ENCODE measurements around the gene UNKL. TPM values are rescaled to one million over a fixed set of nuclear protein-coding genes. Genes with fewer than 3 reads are reported as not detected.

UNKL gene
- total RNA-seq, 1 donor from 2014 or later = 30.7 TPM

DNA sequence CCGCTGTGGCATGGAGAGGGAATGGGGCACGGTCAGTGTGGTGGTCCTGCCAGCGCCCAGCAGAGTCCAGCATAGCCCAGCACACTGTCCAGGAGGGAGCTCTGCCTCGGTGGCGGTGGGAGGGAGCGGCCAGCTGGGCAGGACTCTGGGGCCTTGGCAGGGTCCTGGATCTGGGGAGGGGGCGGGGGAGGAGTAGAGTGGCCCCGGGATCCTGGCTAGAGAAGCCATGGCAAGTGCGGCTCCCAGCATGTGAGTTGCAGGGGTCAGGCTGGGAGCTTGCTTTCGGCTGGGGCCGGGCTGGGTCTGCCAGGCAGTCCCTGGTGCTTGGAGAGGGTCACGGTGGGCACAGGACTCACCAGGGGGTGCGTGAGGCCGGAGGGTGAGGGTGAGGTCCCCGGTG is 58.9 kb downstream of the UNKL start:
- peaks cover 26% of the 10 kb centered on the region for H3K9me3 Mint-ChIP-seq (ENCODE audit: unreplicated experiment)
- H3K27ac Mint-ChIP-seq (ENCODE audit: unreplicated experiment) = no peak overlapping the region
- no peak for DNase-seq
- peaks cover 16% of the 10 kb centered on the region for H3K27me3 Mint-ChIP-seq (ENCODE audit: unreplicated experiment)
- no peak overlapping the region for H3K4me3 Mint-ChIP-seq (ENCODE audit: unreplicated experiment)
- no peak for TF ChIP-seq CTCF (IDR thresholded peaks at IDR 0.05; ENCODE audit: partially characterized antibody, unreplicated experiment)
- peaks cover 14% of the 10 kb centered on the region for H3K4me1 Mint-ChIP-seq (ENCODE audit: low read depth, unreplicated experiment)
- H3K36me3 Mint-ChIP-seq (ENCODE audit: unreplicated experiment) = no peaks in the 10 kb centered on the region

DNA sequence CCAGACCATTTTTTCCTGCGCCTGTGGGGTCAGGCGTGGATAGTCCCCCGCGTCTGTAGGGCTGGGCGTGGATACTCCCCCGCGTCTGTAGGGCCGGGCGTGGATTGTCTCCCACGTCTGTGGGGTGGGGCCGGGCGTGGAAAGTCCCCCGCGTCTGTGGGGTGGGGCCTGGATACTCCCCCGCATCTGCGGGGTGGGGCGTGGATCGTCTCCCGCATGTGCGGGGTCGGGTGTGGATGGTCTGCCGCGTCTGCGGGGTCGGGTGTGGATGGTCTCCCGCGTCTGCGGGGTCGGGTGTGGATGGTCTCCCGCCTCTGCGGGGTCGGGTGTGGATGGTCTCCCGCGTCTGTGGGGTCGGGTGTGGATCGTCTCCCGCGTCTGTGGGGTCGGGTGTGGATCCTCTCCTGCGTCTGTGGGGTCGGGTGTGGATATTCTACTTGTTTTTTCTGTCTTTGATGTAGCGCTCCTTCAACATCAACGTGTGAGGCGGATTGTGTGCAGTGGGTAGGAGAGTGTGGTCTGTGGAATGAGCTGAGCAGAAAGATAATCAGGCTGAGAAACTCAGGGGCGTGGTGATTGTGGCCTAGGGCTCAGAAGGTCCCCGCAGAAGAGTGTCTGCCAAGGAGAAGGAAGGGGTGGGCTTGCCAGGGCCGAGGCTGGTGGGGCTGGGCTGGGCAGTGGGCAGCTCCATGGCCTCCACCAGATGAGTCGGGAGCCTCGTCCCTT is 59.5 kb downstream of the UNKL start:
- peaks cover 32% of the 10 kb centered on the region for H3K9me3 Mint-ChIP-seq (ENCODE audit: unreplicated experiment)
- peak overlapping the region; percentile 50 for H3K4me3 Mint-ChIP-seq (ENCODE audit: unreplicated experiment)
- peaks cover 18% of the 10 kb centered on the region for H3K27me3 Mint-ChIP-seq (ENCODE audit: unreplicated experiment)
- DNase-seq = no peak
- peaks cover 14% of the 10 kb centered on the region for H3K4me1 Mint-ChIP-seq (ENCODE audit: low read depth, unreplicated experiment)
- H3K36me3 Mint-ChIP-seq (ENCODE audit: unreplicated experiment) = no peaks in the 10 kb centered on the region
- TF ChIP-seq CTCF (IDR thresholded peaks at IDR 0.05; ENCODE audit: partially characterized antibody, unreplicated experiment) = no peak
- no peak overlapping the region for H3K27ac Mint-ChIP-seq (ENCODE audit: unreplicated experiment)

DNA sequence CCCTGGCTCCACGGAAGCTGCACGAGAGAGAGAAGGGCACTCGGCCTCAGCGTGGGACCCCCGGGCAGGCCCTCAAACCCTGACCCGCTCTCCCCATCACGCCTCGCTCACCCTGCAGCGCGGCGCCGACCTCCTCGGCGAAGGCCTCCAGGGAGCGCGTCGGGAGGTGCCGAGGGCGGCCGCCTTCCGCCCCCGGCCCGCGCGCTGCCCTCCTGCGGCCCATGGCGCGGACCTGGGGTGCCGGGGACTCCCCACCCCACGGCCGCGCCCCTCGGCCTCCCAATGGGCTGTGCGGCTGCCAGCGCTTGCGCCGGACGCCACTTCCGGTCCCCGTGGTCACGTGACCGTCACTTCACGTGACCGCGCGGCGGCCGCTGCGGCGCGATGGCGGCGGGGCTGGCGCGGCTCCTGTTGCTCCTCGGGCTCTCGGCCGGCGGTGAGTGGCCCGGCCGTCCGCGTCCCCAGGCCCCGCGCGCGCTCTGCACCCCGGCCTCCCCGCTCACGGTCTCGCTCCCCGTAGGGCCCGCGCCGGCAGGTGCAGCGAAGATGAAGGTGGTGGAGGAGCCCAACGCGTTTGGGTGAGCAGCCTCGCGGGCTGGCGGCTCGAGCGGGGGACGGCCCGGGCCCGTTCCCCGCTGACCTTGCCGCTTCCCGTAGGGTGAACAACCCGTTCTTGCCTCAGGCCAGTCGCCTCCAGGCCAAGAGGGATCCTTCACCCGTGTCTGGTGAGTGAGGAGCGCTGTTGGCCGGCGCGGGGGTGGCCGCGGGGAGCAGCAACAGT is 62.7 kb downstream of the UNKL start, which contains the start of the genes GNPTG and TSR3:
TSS of gene GNPTG (plus strand) at position 350 of the 781 bp plus-strand sequence. CDS start at position 385, 35 bp downstream.
TSS of gene TSR3 (minus strand) at position 297 of the 781 bp plus-strand sequence. CDS start at position 223, 74 bp downstream.
- H3K4me3 Mint-ChIP-seq (ENCODE audit: unreplicated experiment) = peak within 1 kb of the TSS; percentile 94
- peaks cover 30% of the 10 kb centered on the region for H3K9me3 Mint-ChIP-seq (ENCODE audit: unreplicated experiment)
- peak within 1 kb of the TSS; percentile 87 for H3K27ac Mint-ChIP-seq (ENCODE audit: unreplicated experiment)
- peaks cover 18% of the 10 kb centered on the region for H3K27me3 Mint-ChIP-seq (ENCODE audit: unreplicated experiment)
- no peaks in the 10 kb centered on the region for H3K36me3 Mint-ChIP-seq (ENCODE audit: unreplicated experiment)
- peaks cover 10% of the 10 kb centered on the region for H3K4me1 Mint-ChIP-seq (ENCODE audit: low read depth, unreplicated experiment)
- no peak for TF ChIP-seq CTCF (IDR thresholded peaks at IDR 0.05; ENCODE audit: partially characterized antibody, unreplicated experiment)
- peak; percentile 88 for DNase-seq

DNA sequence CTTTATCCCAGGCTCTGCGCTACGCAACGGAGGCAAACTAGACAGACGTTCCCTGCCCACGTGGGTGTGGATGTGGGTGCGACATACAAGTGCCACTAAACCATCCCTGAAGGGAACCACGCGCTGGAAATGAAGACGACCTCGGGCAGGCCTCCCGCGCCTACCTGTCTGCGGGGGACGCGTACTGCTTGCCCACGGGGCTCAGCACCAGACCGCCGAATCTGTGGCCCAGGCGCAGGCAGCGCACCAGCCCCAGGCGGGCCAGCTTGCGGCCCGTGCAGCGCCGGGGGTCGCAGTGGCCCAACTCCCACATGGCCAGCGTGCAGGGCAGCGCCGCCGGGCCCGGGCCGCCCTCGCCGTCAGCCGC is 63.3 kb downstream of the UNKL start:
- Mint-ChIP-seq H3K9me3 (ENCODE audit: unreplicated experiment) (peaks cover 30% of the 10 kb centered on the region), H3K36me3 (ENCODE audit: unreplicated experiment) (no peaks in the 10 kb centered on the region), H3K27ac (ENCODE audit: unreplicated experiment) (peak overlapping the region; percentile 72), H3K4me1 (ENCODE audit: low read depth, unreplicated experiment) (peaks cover 7% of the 10 kb centered on the region), H3K27me3 (ENCODE audit: unreplicated experiment) (peaks cover 18% of the 10 kb centered on the region), H3K4me3 (ENCODE audit: unreplicated experiment) (peak overlapping the region; percentile 83)
- no peak for TF ChIP-seq CTCF (IDR thresholded peaks at IDR 0.05; ENCODE audit: partially characterized antibody, unreplicated experiment)
- peak; percentile 20 for DNase-seq
